H1 (cell line): ENCODE data around the gene TRIM14. TPM values are rescaled to one million over a fixed set of nuclear protein-coding genes. Genes with fewer than 3 reads are reported as not detected.

Experiments
- CTCF ChIA-PET: fragments of 300-600 bp; sonication (Branson Sonifier 250); formaldehyde crosslinking; loops from one replicate; lab custom pipeline; 2021; ENCODE audit not compliant: partially characterized antibody; lab: Charles Lee
- POLR2A ChIA-PET: fragments of 300-600 bp; sonication (Branson Sonifier 250); formaldehyde crosslinking; loops from one replicate; lab custom pipeline; 2021; ENCODE audit warnings: inconsistent platforms; ENCODE audit not compliant: partially characterized antibody; lab: Charles Lee
- DNase-seq, 2 experiments: peaks; one replicate each; pipeline versions ENCODE4 v3.0.0 to v3.0.0-alpha.2; 2010 to 2022; ENCODE audit warnings: low spot score in 2 of 2, low read depth in 1 of 2, mixed read lengths in 1 of 2
- FAIRE-seq: peaks from 2 replicates; lab custom pipeline; 2011; peaks lifted over from hg19 to GRCh38; lab: Jason Lieb, UNC
- H2AFZ ChIP-seq: 2 replicates; pipeline ENCODE4 v1.8.1; 2012; ENCODE audit warnings: low read length, inconsistent platforms
- H2AK5ac ChIP-seq: 2 replicates; pipeline ENCODE4 v1.6.1; 2013; ENCODE audit warnings: low read depth, low read length
- H2BK120ac ChIP-seq: replicated peaks from 2 replicates; pipeline ENCODE3; 2013; ENCODE audit warnings: low read depth, low read length, inconsistent platforms
- H2BK12ac ChIP-seq: 2 replicates; pipeline ENCODE4 v1.6.1; 2013; ENCODE audit warnings: low read depth, low read length
- H2BK15ac ChIP-seq: 2 replicates; pipeline ENCODE4 v1.6.1; 2013; ENCODE audit warnings: low read length
- H2BK20ac ChIP-seq: 2 replicates; pipeline ENCODE4 v1.6.1; 2013; ENCODE audit warnings: low read length
- H2BK5ac ChIP-seq: 2 replicates; pipeline ENCODE4 v1.6.1; 2013; ENCODE audit warnings: low read depth, low read length
- H3K14ac ChIP-seq: 2 replicates; pipeline ENCODE4 v1.6.1; 2013; ENCODE audit warnings: inconsistent platforms; ENCODE audit not compliant: insufficient read length
- H3K18ac ChIP-seq: 2 replicates; pipeline ENCODE4 v1.6.1; 2013; ENCODE audit warnings: low read length; ENCODE audit errors: extremely low read depth
- H3K23ac ChIP-seq: 2 replicates; pipeline ENCODE4 v1.6.1; 2013; ENCODE audit warnings: inconsistent platforms; ENCODE audit not compliant: insufficient read length
- H3K23me2 ChIP-seq: 2 replicates; pipeline ENCODE4 v1.6.1; 2013; ENCODE audit warnings: low read depth, low read length
- H3K27ac ChIP-seq: 2 replicates; pipeline ENCODE4 v1.6.1; 2011; ENCODE audit warnings: low read depth, low read length, inconsistent platforms
- H3K27me3 ChIP-seq, 4 experiments: replicated peaks in 1 of 4; 1 replicate in 1 of 4; 2 replicates in 3 of 4; pipeline versions ENCODE4 v1.6.1 to v1.8.1; 2011 to 2013; ENCODE audit warnings: low read length in 3 of 4, mild to moderate bottlenecking in 3 of 4, inconsistent platforms in 2 of 4, mixed read lengths in 2 of 4, moderate library complexity in 1 of 4; ENCODE audit not compliant: control insufficient read depth in 3 of 4, insufficient read depth in 3 of 4; ENCODE audit errors: extremely low read depth in 1 of 4
- H3K36me3 ChIP-seq, 4 experiments: 2 replicates each; pipeline versions ENCODE4 v1.6.1 to v1.8.1; 2011 to 2013; ENCODE audit warnings: mild to moderate bottlenecking in 4 of 4, low read length in 3 of 4, moderate library complexity in 2 of 4, control low read depth in 1 of 4, inconsistent platforms in 1 of 4; ENCODE audit not compliant: insufficient read depth in 4 of 4, control insufficient read depth in 2 of 4
- H3K4ac ChIP-seq: replicated peaks from 2 replicates; pipeline ENCODE3; 2013; ENCODE audit warnings: low read length, low read depth, mixed read lengths, inconsistent platforms; ENCODE audit not compliant: insufficient read length
- H3K4me1 ChIP-seq, 4 experiments: replicated peaks in 1 of 4; 1 replicate in 1 of 4; 2 replicates in 3 of 4; pipeline versions ENCODE4 v1.6.1 to v1.8.1; 2011 to 2013; ENCODE audit warnings: low read length in 3 of 4, inconsistent platforms in 2 of 4, mixed read lengths in 1 of 4; ENCODE audit not compliant: insufficient read depth in 4 of 4, control insufficient read depth in 3 of 4
- H3K4me2 ChIP-seq, 2 experiments: 2 replicates each; pipeline versions ENCODE4 v1.6.1 to v1.8.1; 2011 to 2013; ENCODE audit warnings: low read depth in 2 of 2, low read length in 2 of 2, control low read depth in 1 of 2, inconsistent platforms in 1 of 2, mild to moderate bottlenecking in 1 of 2; ENCODE audit not compliant: insufficient read depth in 1 of 2
- H3K4me3 ChIP-seq, 4 experiments: fragments of 200-600, 300-600 bp in 1 of 4; sonication (generic), shearing (Covaris generic), sonication (Bioruptor Twin) in 1 of 4; 2 replicates each; pipeline versions ENCODE4 v1.5.1 to v1.8.1; 2011 to 2016; ENCODE audit warnings: low read length in 4 of 4, low read depth in 3 of 4, control low read depth in 2 of 4, inconsistent platforms in 2 of 4, mild to moderate bottlenecking in 2 of 4, mixed read lengths in 1 of 4, moderate library complexity in 1 of 4; ENCODE audit not compliant: insufficient read depth in 2 of 4; ENCODE audit errors: extremely low read depth in 1 of 4
- H3K56ac ChIP-seq: replicated peaks from 2 replicates; pipeline ENCODE3; 2013; ENCODE audit warnings: low read depth, mild to moderate bottlenecking, mixed read lengths, low read length, inconsistent platforms; ENCODE audit not compliant: insufficient read length
- H3K79me1 ChIP-seq: 2 replicates; pipeline ENCODE4 v1.6.1; 2013; ENCODE audit warnings: low read depth, low read length, control low read depth
- H3K79me2 ChIP-seq, 2 experiments: 2 replicates each; pipeline versions ENCODE4 v1.6.1 to v1.8.1; 2012 to 2013; ENCODE audit warnings: low read length in 2 of 2, mild to moderate bottlenecking in 2 of 2, inconsistent platforms in 1 of 2; ENCODE audit not compliant: insufficient read depth in 2 of 2, control insufficient read depth in 1 of 2
- H3K9ac ChIP-seq, 4 experiments: replicated peaks in 1 of 4; 1 replicate in 1 of 4; 2 replicates in 3 of 4; pipeline versions ENCODE4 v1.6.1 to v1.8.1; 2011 to 2013; ENCODE audit warnings: low read depth in 3 of 4, low read length in 3 of 4, control low read depth in 2 of 4, mild to moderate bottlenecking in 2 of 4, moderate library complexity in 2 of 4, inconsistent platforms in 1 of 4; ENCODE audit errors: extremely low read depth in 1 of 4
- H3K9me3 ChIP-seq, 2 experiments: 2 replicates each; pipeline versions ENCODE4 v1.6.1 to v1.8.1; 2012 to 2013; ENCODE audit warnings: mild to moderate bottlenecking in 2 of 2, moderate library complexity in 2 of 2, control low read depth in 1 of 2, inconsistent platforms in 1 of 2, low read depth in 1 of 2, low read length in 1 of 2, mixed read lengths in 1 of 2; ENCODE audit not compliant: insufficient read depth in 2 of 2
- H4K20me1 ChIP-seq, 2 experiments: replicated peaks in 1 of 2; 2 replicates each; pipeline versions ENCODE3 to v1.8.1; 2011 to 2013; ENCODE audit warnings: inconsistent platforms in 2 of 2, low read length in 2 of 2, mild to moderate bottlenecking in 1 of 2; ENCODE audit not compliant: insufficient read depth in 2 of 2, control insufficient read depth in 1 of 2
- H4K5ac ChIP-seq: 2 replicates; pipeline ENCODE4 v1.6.1; 2013; ENCODE audit warnings: low read length, low read depth, mixed read lengths, inconsistent platforms; ENCODE audit not compliant: insufficient read length
- H4K8ac ChIP-seq: 2 replicates; pipeline ENCODE4 v1.8.0; 2013; ENCODE audit warnings: mild to moderate bottlenecking, moderate library complexity, low read length, inconsistent platforms; ENCODE audit not compliant: insufficient read depth; ENCODE audit errors: extremely low read depth
- H4K91ac ChIP-seq: replicated peaks from 2 replicates; pipeline ENCODE3; 2013; ENCODE audit warnings: low read length, mixed read lengths, inconsistent platforms; ENCODE audit not compliant: insufficient read length
- ATF2 ChIP-seq: IDR thresholded peaks from 2 replicates; pipeline ENCODE4 v1.6.1; 2012; ENCODE audit warnings: low read length, inconsistent platforms
- BACH1 ChIP-seq: IDR thresholded peaks from 2 replicates; pipeline ENCODE4 v1.6.1; 2012; ENCODE audit warnings: low read length, improper control_type of control experiment
- CBX5 ChIP-seq: fragments of 300-800, 300-1000 bp; sonication (generic); IDR thresholded peaks from 2 replicates; pipeline ENCODE4 v1.7.1; 2016; ENCODE audit warnings: antibody characterized with exemption, low read length, low read depth
- CHD1 ChIP-seq: IDR thresholded peaks from 2 replicates; pipeline ENCODE4 v1.6.1; 2012; ENCODE audit warnings: low read depth, low read length, improper control_type of control experiment
- GTF2F1 ChIP-seq: IDR thresholded peaks from 2 replicates; pipeline ENCODE4 v1.6.1; 2012; ENCODE audit warnings: low read depth, low read length, improper control_type of control experiment, borderline replicate concordance
- RAD21 ChIP-seq, 2 experiments: IDR thresholded peaks in 1 of 2; conservative IDR thresholded peaks in 1 of 2; 2 replicates each; pipeline ENCODE4 v1.6.1; 2011; ENCODE audit warnings: low read depth in 2 of 2, low read length in 2 of 2, improper control_type of control experiment in 1 of 2, inconsistent platforms in 1 of 2, mild to moderate bottlenecking in 1 of 2, moderate library complexity in 1 of 2
- SAP30 ChIP-seq: fragments of 300-600 bp; sonication (generic); IDR thresholded peaks from 2 replicates; pipeline ENCODE4 v1.7.1; 2012; ENCODE audit warnings: low read length, moderate library complexity, mild to moderate bottlenecking, inconsistent platforms; ENCODE audit not compliant: insufficient read depth, insufficient replicate concordance
- SP2 ChIP-seq: IDR thresholded peaks from 2 replicates; pipeline ENCODE4 v1.6.1; 2012; ENCODE audit warnings: mild to moderate bottlenecking, low read length, inconsistent platforms
- WGBS, 2 experiments: shearing (Covaris generic) in 1 of 2; methylation state at CpG; one replicate each; pipeline versions ENCODE4 v1.1.6 to v1.1.7; 2013 to 2015; ENCODE audit warnings: low lambda C conversion rate in 2 of 2, mixed read lengths in 2 of 2, inconsistent platforms in 1 of 2, low coverage in 1 of 2, missing lambda C conversion rate in 1 of 2; ENCODE audit not compliant: insufficient replicate concordance in 2 of 2, insufficient coverage in 1 of 2, insufficient read length in 1 of 2; ENCODE audit errors: extremely low coverage in 1 of 2, missing lambda C conversion rate in 1 of 2; 5-methylcytosine and 5-hydroxymethylcytosine counted together
- polyA plus RNA-seq, 7 experiments: library from polyadenylated mRNA; depleted of rRNA in 3 of 7; stranded (reverse) in 5 of 7; unstranded in 2 of 7; fragments of >200 nt in 5 of 7; fragments of 200-250 nt in 2 of 7; gene quantifications; 1 replicate in 5 of 7; 2 replicates in 1 of 7; 4 replicates in 1 of 7; pipeline versions ENCODE4 v1.2.1 to v1.2.3, GENCODE V29; 2011 to 2013; ENCODE audit warnings: missing spikeins in 2 of 7, mixed read lengths in 2 of 7
- total RNA-seq: library from RNA; stranded (reverse); fragmentation: NEBNext Ultra II Directional; extraction: Animal tissue kit (Norgen Biotek cat#: 25700); gene quantifications from 2 replicates; pipeline ENCODE4 v1.2.1, GENCODE V29; 2021
- TF ChIP-seq, protein P1 (sequence below), 3 experiments: IDR thresholded peaks; 1 replicate in 2 of 3; 2 replicates in 1 of 3; pipeline versions ENCODE4 v1.5.1 to v1.6.1; 2011; ENCODE audit warnings: low read length in 3 of 3, mild to moderate bottlenecking in 3 of 3, inconsistent platforms in 2 of 3, low read depth in 1 of 3, moderate library complexity in 1 of 3; ENCODE audit not compliant: insufficient read depth in 1 of 3; ENCODE audit errors: control extremely low read depth in 1 of 3

The TRIM14 gene
- total and polyA plus RNA-seq, 2 of the 8 experiments (the other 6 are each of a cell fraction or from before 2014, with no cell fraction given), result 9.2 to 19.4 TPM

DNA sequence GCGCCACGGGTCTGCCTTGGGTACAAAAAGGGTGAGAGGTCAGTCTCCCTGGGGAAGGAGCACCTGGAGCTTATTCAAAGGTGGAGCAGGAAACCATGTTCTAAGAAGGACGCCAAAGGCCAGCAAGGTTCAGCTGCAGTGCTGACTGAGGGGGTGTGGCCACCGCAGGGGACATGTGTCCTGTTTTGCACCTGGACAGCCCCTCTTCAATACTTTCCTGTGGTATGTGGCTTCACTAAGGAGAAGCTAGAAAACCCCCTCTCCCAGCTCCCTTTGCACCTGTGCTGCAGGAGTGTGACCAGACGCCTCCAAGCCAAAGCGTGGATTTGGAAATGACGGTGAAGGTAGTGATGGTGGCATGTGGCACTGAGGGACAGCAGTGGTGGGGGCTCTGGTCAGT, 23.6 kb downstream of the TRIM14 start:
- Histone ChIP-seq H2BK12ac (no peak overlapping the region), H2AFZ (no peak overlapping the region), H4K5ac (no peak overlapping the region), H3K4me3 (no peak overlapping the region), H2BK20ac (no peak overlapping the region), H3K23me2 (0 out of 2 replicates have a peak, but pooled peaks cover 3% of the 10 kb centered on the region), H3K14ac (no peak overlapping the region), H3K27me3 (no peaks in the 10 kb centered on the region), H2AK5ac (no peak overlapping the region), H3K27ac (no peak overlapping the region), H2BK120ac (no peak overlapping the region), H3K23ac (no peak overlapping the region), H3K4me2 (no peak overlapping the region), H3K56ac (no peak overlapping the region), H3K18ac (no peak overlapping the region), H3K9ac (no peak overlapping the region), H3K4ac (no peak overlapping the region), H3K79me1 (no peaks in the 10 kb centered on the region), H3K9me3 (no peaks in the 10 kb centered on the region), H4K8ac (no peak overlapping the region), H4K91ac (no peak overlapping the region), H3K4me1 (peaks cover 3 to 10% (median 5%) of the 10 kb centered on the region in 4 experiments; a peak in 6 of 7 replicates), H3K36me3 (peaks cover 0 to 3% (median 0%) of the 10 kb centered on the region in 4 experiments; a peak in 2 of 8 replicates), H3K79me2 (no peaks in the 10 kb centered on the region), H4K20me1 (peaks cover 0 to 2% of the 10 kb centered on the region in 2 experiments), H2BK5ac (peak overlapping the region; percentile 24; the same call in 1 of the 2 replicates), H2BK15ac (no peak overlapping the region)
- POLR2A ChIA-PET, result interaction anchor here (1.1 kb wide), 1 partner anchor 14 kb away, joined by 3 read pairs; no protein-coding TSS in a partner anchor
- DNase-seq, result no peak
- CTCF ChIA-PET, result interaction anchor here (1.3 to 1.4 kb wide), 2 partner anchors 9 to 47 kb away, joined by 3 to 5 read pairs; no protein-coding TSS in a partner anchor
- WGBS, 2 experiments, result 85% methylated on average over 7 of the region's 7 CpGs; no CpG with 5 or more reads in 1 of the 2 experiments
- no peak for FAIRE-seq
- TF ChIP-seq GTF2F1, result no peak
- no peak for TF ChIP-seq SAP30
- no peak for TF ChIP-seq CBX5
- TF ChIP-seq SP2, result no peak
- no peak for TF ChIP-seq ATF2
- TF ChIP-seq BACH1, result no peak
- TF ChIP-seq, protein P1, sequence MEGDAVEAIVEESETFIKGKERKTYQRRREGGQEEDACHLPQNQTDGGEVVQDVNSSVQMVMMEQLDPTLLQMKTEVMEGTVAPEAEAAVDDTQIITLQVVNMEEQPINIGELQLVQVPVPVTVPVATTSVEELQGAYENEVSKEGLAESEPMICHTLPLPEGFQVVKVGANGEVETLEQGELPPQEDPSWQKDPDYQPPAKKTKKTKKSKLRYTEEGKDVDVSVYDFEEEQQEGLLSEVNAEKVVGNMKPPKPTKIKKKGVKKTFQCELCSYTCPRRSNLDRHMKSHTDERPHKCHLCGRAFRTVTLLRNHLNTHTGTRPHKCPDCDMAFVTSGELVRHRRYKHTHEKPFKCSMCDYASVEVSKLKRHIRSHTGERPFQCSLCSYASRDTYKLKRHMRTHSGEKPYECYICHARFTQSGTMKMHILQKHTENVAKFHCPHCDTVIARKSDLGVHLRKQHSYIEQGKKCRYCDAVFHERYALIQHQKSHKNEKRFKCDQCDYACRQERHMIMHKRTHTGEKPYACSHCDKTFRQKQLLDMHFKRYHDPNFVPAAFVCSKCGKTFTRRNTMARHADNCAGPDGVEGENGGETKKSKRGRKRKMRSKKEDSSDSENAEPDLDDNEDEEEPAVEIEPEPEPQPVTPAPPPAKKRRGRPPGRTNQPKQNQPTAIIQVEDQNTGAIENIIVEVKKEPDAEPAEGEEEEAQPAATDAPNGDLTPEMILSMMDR (IDR thresholded peaks at IDR 0.05; ENCODE audit: control extremely low read depth in 1 of 3, insufficient read depth in 1 of 3, low read depth in 1 of 3, low read length in 3 of 3), result no peak
- TF ChIP-seq CHD1, result no peak
- TF ChIP-seq RAD21 (IDR thresholded peaks at IDR 0.05 in 1 of 2, conservative IDR thresholded peaks at IDR 0.05 in 1 of 2; ENCODE audit: low read depth in 2 of 2, low read length in 2 of 2), result no peak
